Memory B cell (primary cell): Measurements from ENCODE around the gene RASAL2.

Experiments used
- ATAC-seq: fragments of 150-1000 bp; cut with Tn5 transposase; 2 replicates; pipeline ENCODE4 v1.10.0; 2021; ENCODE audit warnings: low read depth, mild to moderate bottlenecking, moderate library complexity
- DNase-seq, 2 donors: peaks; one replicate each; pipeline ENCODE4 v3.0.0; 2022; ENCODE audit warnings: low spot score in 2 of 2
- H3K27ac Mint-ChIP-seq: one replicate; pipeline ENCODE4 v1.8.0; 2022; ENCODE audit warnings: mild to moderate bottlenecking, moderate library complexity, mixed read lengths
- H3K27me3 Mint-ChIP-seq: one replicate; pipeline ENCODE4 v1.8.0; 2022; ENCODE audit warnings: mixed read lengths
- H3K36me3 Mint-ChIP-seq: one replicate; pipeline ENCODE4 v1.8.0; 2022; ENCODE audit warnings: mild to moderate bottlenecking, mixed read lengths
- H3K4me1 Mint-ChIP-seq: one replicate; pipeline ENCODE4 v1.8.0; 2022; ENCODE audit warnings: mixed read lengths
- H3K4me3 Mint-ChIP-seq: one replicate; pipeline ENCODE4 v1.8.0; 2022; ENCODE audit warnings: mild to moderate bottlenecking, moderate library complexity, mixed read lengths
- H3K9me3 Mint-ChIP-seq: one replicate; pipeline ENCODE4 v1.8.0; 2022; ENCODE audit warnings: mixed read lengths

The RASAL2 gene

DNA sequence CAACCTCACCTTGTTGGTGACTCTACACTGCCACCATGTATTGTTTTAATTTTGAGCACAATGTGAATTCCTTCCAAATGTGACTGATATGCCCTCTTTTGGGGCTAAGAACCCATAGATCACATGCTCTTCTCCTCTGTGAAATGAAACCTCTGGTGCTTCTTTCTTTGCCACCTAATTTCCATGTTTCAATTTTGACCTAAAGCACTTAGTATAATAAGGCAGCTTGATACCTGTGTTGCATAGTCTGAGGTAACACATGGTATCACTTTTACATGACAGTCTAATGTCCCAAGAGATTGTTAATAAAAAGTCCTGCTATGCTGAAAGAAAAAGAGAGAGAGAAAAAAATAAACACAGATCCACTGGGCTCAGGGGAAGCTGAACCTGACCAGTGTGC, 378.6 kb downstream of the RASAL2 start:
- Mint-ChIP-seq H3K4me1 (peaks cover 4% of the 10 kb centered on the region), H3K27ac (no peak overlapping the region), H3K9me3 (no peaks in the 10 kb centered on the region), H3K36me3 (no peaks in the 10 kb centered on the region), H3K27me3 (peaks cover 11% of the 10 kb centered on the region), H3K4me3 (no peak overlapping the region)
- ATAC-seq (no peak), DNase-seq (no peak)

GRCh38 chr1:178477373-178477772, 383.5 kb downstream of the RASAL2 start:
- ATAC-seq, result no peak
- no peak for DNase-seq
- peaks cover 3% of the 10 kb centered on the region for H3K4me1 Mint-ChIP-seq
- no peak overlapping the region for H3K27ac Mint-ChIP-seq
- H3K4me3 Mint-ChIP-seq, result no peak overlapping the region
- no peaks in the 10 kb centered on the region for H3K36me3 Mint-ChIP-seq
- H3K27me3 Mint-ChIP-seq, result peaks cover 7% of the 10 kb centered on the region
- H3K9me3 Mint-ChIP-seq, result no peaks in the 10 kb centered on the region

- H3K9me3 Mint-ChIP-seq, result no peaks in the 10 kb centered on the region
- no peaks in the 10 kb centered on the region for H3K4me1 Mint-ChIP-seq
- no peak overlapping the region for H3K27ac Mint-ChIP-seq
- peaks cover 3% of the 10 kb centered on the region for H3K27me3 Mint-ChIP-seq
- ATAC-seq (no peak), DNase-seq (no peak)
- no peak overlapping the region for H3K4me3 Mint-ChIP-seq
- H3K36me3 Mint-ChIP-seq, result no peaks in the 10 kb centered on the region
Measured at GRCh38 chr1:178477841-178478240, 383.9 kb downstream of the RASAL2 start.

DNA sequence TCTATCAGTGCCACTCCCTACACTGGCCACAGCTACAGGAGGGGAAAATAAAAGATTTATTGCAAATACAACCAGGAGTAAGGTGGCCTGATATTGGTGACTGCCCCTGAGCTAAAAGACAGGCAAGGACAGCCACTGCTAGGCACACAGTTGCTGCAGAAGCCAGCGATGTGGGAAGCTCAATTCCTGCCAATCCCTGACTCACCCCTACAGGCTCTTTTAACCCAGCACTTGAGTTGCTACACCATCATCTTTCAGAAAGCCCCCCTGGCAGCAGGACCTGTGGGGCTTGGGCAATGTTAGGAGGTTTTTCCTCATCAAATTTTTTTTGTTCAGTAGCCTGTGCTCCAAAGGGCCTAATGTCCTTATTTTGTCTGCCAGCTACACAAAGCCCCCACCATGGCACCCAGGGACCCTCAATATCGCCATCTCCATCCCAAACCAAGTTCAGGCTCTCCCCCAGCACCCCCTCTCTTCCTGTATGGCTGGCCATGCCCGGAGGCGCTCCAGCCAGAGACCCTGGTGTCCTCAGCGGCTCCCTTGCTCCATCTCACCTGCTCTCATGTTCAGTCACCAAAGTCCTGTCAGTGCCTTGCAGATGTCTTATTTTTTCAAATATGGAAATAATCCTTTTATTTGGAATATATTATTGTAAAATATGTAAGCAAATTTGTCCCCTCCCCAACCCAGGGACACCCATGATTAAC, 389.5 kb downstream of the RASAL2 start:
- Mint-ChIP-seq H3K4me1 (peaks cover 21% of the 10 kb centered on the region), H3K9me3 (no peaks in the 10 kb centered on the region), H3K27ac (no peak overlapping the region), H3K27me3 (peaks cover 2% of the 10 kb centered on the region), H3K36me3 (no peaks in the 10 kb centered on the region), H3K4me3 (no peak overlapping the region)
- ATAC-seq (no peak), DNase-seq (no peak)

DNA sequence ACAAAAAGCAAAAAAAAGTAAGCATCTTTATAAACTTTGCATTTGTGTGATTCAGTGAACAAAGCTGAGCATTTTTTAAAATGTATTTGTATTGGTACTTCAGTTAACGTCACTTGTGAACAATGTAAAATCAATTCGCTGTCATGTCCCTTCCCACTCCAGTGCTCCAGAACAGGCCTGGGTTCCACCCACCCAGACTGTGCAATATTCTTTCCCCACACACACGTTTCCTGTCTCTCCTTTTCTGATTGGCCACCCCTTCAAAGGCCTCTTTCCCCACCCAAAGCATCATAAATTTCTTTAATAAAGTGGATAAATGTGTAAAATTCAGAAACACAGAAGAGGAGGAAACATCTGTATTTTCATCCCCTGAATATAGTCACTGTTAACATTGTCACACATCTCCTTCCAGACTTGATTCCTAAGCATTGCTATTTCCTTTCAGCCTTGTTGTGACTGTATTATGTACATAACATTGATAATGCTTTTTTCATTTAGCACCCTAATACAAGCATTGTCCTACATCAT, 390.9 kb downstream of the RASAL2 start:
- no peak overlapping the region for H3K4me3 Mint-ChIP-seq
- no peak overlapping the region for H3K27ac Mint-ChIP-seq
- no peaks in the 10 kb centered on the region for H3K36me3 Mint-ChIP-seq
- H3K4me1 Mint-ChIP-seq, result peaks cover 21% of the 10 kb centered on the region
- H3K9me3 Mint-ChIP-seq, result no peaks in the 10 kb centered on the region
- ATAC-seq, result no peak
- H3K27me3 Mint-ChIP-seq, result peaks cover 4% of the 10 kb centered on the region
- DNase-seq, result no peak

DNA sequence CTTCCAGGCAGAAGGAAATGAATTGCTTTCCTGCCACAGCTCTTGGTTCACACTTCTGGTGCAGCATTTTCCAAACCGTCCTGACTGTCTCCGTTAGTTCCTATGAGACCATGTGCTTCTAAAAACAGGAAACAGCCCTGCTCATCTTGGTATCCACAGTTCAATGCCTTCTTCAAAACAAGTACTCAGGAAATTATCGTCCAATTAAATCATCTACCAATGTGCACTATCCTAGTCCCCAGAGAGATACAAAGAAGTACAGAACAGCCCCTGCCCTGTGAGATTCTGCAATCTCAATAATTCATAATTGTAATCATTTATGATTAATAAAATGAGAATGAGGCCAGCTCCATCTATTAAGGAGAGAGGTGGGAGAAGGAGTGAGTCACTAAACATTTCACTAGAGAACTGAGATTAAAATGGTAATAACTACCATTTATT, 391.7 kb downstream of the RASAL2 start:
- DNase-seq (no peak), ATAC-seq (no peak)
- no peaks in the 10 kb centered on the region for H3K9me3 Mint-ChIP-seq
- peaks cover 4% of the 10 kb centered on the region for H3K27me3 Mint-ChIP-seq
- peaks cover 21% of the 10 kb centered on the region for H3K4me1 Mint-ChIP-seq
- no peaks in the 10 kb centered on the region for H3K36me3 Mint-ChIP-seq
- peak overlapping the region; percentile 7 for H3K27ac Mint-ChIP-seq
- peak overlapping the region; percentile 9 for H3K4me3 Mint-ChIP-seq

- H3K4me1 Mint-ChIP-seq, result peaks cover 21% of the 10 kb centered on the region
- no peaks in the 10 kb centered on the region for H3K36me3 Mint-ChIP-seq
- peak overlapping the region; percentile 59 for H3K4me3 Mint-ChIP-seq
- H3K27ac Mint-ChIP-seq, result peak overlapping the region; percentile 84
- DNase-seq (peak; percentile 30 to 51), ATAC-seq (peak; percentile 78)
- H3K9me3 Mint-ChIP-seq, result no peaks in the 10 kb centered on the region
- H3K27me3 Mint-ChIP-seq, result peaks cover 4% of the 10 kb centered on the region
Measured at GRCh38 chr1:178486100-178487069, 392.5 kb downstream of the RASAL2 start.

DNA sequence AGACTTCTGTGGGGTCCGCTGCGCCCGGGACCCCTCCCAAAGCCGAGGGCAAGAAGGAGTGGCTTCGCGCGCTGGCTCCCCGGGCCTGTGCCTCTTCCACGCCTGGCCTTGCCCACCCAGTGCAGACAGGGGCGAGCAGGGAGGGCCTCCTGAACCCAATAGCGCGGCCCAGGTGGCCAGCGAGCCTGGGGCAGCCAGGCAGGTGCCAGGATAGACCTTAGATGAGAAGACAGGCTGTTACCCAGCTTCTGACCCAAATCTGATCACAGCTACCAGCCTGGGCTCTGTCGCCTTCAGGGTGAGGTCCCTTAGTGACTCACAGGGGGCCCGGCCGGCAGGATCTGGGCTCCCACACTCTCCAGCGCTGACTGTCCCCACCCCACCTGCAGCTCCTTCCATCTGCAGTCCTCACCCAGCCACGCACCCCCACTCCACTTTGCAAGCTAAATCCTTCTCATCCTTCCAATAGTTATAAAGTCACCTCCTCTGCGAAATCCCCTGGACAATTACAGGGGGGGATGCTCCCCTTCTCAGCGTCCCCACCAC, 393.2 kb downstream of the RASAL2 start:
- Mint-ChIP-seq H3K9me3 (no peaks in the 10 kb centered on the region), H3K27ac (peak overlapping the region; percentile 84), H3K4me1 (peaks cover 21% of the 10 kb centered on the region), H3K27me3 (peaks cover 4% of the 10 kb centered on the region), H3K4me3 (peak overlapping the region; percentile 69), H3K36me3 (no peaks in the 10 kb centered on the region)
- DNase-seq (peak in 1 of 2 donors; percentile 29), ATAC-seq (peak; percentile 41)

- Mint-ChIP-seq H3K27me3 (peaks cover 4% of the 10 kb centered on the region), H3K27ac (no peak overlapping the region), H3K36me3 (no peaks in the 10 kb centered on the region), H3K4me1 (peaks cover 21% of the 10 kb centered on the region), H3K4me3 (no peak overlapping the region), H3K9me3 (no peaks in the 10 kb centered on the region)
- ATAC-seq, result no peak
- no peak for DNase-seq
Measured at GRCh38 chr1:178488393-178488792, 394.5 kb downstream of the RASAL2 start.

GRCh38 chr1:178489399-178489798, 395.5 kb downstream of the RASAL2 start:
- H3K36me3 Mint-ChIP-seq, result no peaks in the 10 kb centered on the region
- peaks cover 4% of the 10 kb centered on the region for H3K27me3 Mint-ChIP-seq
- H3K27ac Mint-ChIP-seq, result no peak overlapping the region
- DNase-seq (no peak), ATAC-seq (no peak)
- H3K4me3 Mint-ChIP-seq, result no peak overlapping the region
- H3K9me3 Mint-ChIP-seq, result no peaks in the 10 kb centered on the region
- peaks cover 21% of the 10 kb centered on the region for H3K4me1 Mint-ChIP-seq

DNA sequence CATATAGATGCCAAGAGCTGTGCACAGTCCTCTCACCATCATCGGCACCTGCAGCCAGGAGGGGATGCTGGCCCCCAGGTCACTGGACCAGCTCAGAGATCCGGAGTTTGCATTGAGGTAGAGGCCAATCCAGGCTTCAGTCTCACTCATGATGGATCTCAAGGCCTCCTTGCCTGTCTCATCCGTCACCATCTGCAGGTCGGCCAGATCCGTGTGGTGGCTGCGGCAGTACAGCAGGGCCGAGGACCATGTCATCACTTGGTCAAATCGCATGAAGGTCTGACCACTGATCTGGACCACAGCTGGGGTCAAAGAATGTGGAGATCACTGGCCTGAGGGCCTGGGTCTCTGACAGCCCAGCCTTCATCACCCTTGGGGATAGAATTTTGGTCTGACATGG, 396.2 kb downstream of the RASAL2 start:
- Mint-ChIP-seq H3K4me3 (no peak overlapping the region), H3K27ac (no peak overlapping the region), H3K27me3 (peaks cover 4% of the 10 kb centered on the region), H3K4me1 (peaks cover 16% of the 10 kb centered on the region), H3K36me3 (peaks cover 2% of the 10 kb centered on the region), H3K9me3 (no peaks in the 10 kb centered on the region)
- no peak for ATAC-seq
- no peak for DNase-seq

DNA sequence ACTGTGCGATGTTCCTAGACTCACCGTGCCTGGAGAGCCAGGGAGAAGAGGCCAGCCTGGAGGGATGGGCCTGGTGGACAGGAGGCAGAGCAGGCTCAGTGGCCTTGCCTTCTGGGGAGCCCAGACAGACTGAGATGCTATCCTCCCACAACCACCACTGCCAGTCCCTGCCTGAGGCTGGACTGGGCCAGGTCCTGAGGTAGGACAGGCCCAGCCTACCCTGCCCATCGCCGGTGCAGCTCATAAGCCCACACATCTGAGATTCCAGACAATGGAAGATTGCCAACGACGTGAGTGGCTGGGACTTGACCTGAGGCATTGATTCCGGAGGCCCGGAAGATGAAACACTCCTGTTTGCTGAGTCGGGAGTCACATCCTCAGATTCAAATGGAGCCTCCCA, 397.1 kb downstream of the RASAL2 start:
- no peak overlapping the region for H3K4me3 Mint-ChIP-seq
- DNase-seq (no peak), ATAC-seq (no peak)
- no peaks in the 10 kb centered on the region for H3K9me3 Mint-ChIP-seq
- peaks cover 9% of the 10 kb centered on the region for H3K4me1 Mint-ChIP-seq
- H3K36me3 Mint-ChIP-seq, result peaks cover 2% of the 10 kb centered on the region
- H3K27ac Mint-ChIP-seq, result no peak overlapping the region
- peaks cover 6% of the 10 kb centered on the region for H3K27me3 Mint-ChIP-seq

DNA sequence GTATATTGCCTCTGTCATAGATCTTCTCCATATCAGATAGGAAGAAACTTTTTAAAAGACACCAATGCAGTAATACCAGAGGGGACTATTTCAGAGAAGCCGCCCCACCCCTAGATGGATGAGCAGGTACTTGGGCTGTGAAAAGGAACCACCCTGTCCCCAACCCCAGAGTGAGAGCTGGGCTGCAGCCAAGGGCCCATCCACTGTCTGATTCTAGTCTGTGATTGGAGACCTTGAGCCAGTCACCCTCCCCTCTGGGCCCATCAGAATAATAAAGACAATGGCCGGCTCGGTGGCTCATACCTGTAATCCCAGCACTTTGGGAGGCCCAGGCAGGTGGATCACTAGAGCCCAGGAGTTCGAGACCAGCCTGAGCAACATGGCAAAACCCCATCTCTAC, 397.8 kb downstream of the RASAL2 start:
- no peak overlapping the region for H3K27ac Mint-ChIP-seq
- ATAC-seq, result no peak

GRCh38 chr1:178492341-178492740, 398.4 kb downstream of the RASAL2 start:
- peaks cover 6% of the 10 kb centered on the region for H3K27me3 Mint-ChIP-seq
- ATAC-seq, result no peak
- peaks cover 3% of the 10 kb centered on the region for H3K4me1 Mint-ChIP-seq
- no peak overlapping the region for H3K4me3 Mint-ChIP-seq
- no peak for DNase-seq
- no peak overlapping the region for H3K27ac Mint-ChIP-seq
- H3K9me3 Mint-ChIP-seq, result no peaks in the 10 kb centered on the region
- peaks cover 2% of the 10 kb centered on the region for H3K36me3 Mint-ChIP-seq

More for the DNA sequence above, 397.8 kb downstream of the RASAL2 start:
- H3K4me3 Mint-ChIP-seq, result no peak overlapping the region
- DNase-seq, result no peak
- H3K27me3 Mint-ChIP-seq, result peaks cover 6% of the 10 kb centered on the region
- peaks cover 7% of the 10 kb centered on the region for H3K4me1 Mint-ChIP-seq
- H3K9me3 Mint-ChIP-seq, result no peaks in the 10 kb centered on the region
- H3K36me3 Mint-ChIP-seq, result peaks cover 2% of the 10 kb centered on the region
